GM10248 (cell line): ENCODE results near the gene NTRK3.

Experiments used
- CTCF ChIA-PET: fragments of 300-600 bp; sonication (Branson Sonifier 250); formaldehyde crosslinking; extraction: SDS; loops from one replicate; lab custom pipeline; 2021; ENCODE audit warnings: antibody characterized with exemption; lab: Yijun Ruan, JAX
- POLR2A ChIA-PET: fragments of 350-650 bp; sonication (Branson Sonifier 250); formaldehyde crosslinking; extraction: SDS; loops from one replicate; lab custom pipeline; 2020; ENCODE audit warnings: antibody characterized with exemption; lab: Yijun Ruan, JAX
- DNase-seq: peaks from one replicate; pipeline ENCODE4 v3.0.0; 2012; ENCODE audit errors: extremely low spot score
- TF ChIP-seq, protein P1 (sequence below): IDR thresholded peaks from 2 replicates; pipeline ENCODE4 v1.5.1; 2012; ENCODE audit warnings: mild to moderate bottlenecking, low read depth; ENCODE audit errors: extremely low read depth, missing control alignments, control extremely low read depth

NTRK3 gene

DNA sequence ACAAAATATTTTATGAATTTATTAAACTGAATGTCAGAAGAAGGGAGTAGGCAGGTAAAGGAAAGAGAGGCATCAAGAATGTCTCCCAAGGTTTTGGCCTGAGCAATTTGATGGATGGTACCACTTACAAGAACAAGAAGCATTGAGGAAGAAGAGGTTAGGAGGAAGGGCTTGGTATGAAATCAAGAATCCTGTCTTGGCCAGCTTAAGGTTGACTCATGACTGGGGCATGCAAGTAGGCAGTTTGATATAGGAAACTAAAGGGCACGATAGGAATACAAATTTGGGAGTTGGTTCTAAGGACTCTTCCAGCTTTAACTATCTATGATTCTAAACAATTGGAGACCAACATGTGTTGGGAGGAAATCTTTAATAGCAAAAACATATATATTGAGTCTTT, 79.1 kb downstream of the NTRK3 start:
- POLR2A ChIA-PET: no interaction called here
- TF ChIP-seq, protein P1, sequence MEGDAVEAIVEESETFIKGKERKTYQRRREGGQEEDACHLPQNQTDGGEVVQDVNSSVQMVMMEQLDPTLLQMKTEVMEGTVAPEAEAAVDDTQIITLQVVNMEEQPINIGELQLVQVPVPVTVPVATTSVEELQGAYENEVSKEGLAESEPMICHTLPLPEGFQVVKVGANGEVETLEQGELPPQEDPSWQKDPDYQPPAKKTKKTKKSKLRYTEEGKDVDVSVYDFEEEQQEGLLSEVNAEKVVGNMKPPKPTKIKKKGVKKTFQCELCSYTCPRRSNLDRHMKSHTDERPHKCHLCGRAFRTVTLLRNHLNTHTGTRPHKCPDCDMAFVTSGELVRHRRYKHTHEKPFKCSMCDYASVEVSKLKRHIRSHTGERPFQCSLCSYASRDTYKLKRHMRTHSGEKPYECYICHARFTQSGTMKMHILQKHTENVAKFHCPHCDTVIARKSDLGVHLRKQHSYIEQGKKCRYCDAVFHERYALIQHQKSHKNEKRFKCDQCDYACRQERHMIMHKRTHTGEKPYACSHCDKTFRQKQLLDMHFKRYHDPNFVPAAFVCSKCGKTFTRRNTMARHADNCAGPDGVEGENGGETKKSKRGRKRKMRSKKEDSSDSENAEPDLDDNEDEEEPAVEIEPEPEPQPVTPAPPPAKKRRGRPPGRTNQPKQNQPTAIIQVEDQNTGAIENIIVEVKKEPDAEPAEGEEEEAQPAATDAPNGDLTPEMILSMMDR: no peak
- DNase-seq: no peak
- CTCF ChIA-PET: no interaction called here

- TF ChIP-seq, protein P1: no peak
- ChIA-PET CTCF (no interaction called here), POLR2A (no interaction called here)
- DNase-seq: no peak
These were observed 82.0 kb downstream of the NTRK3 start for GRCh38 chr15:88174571-88174970.

DNA sequence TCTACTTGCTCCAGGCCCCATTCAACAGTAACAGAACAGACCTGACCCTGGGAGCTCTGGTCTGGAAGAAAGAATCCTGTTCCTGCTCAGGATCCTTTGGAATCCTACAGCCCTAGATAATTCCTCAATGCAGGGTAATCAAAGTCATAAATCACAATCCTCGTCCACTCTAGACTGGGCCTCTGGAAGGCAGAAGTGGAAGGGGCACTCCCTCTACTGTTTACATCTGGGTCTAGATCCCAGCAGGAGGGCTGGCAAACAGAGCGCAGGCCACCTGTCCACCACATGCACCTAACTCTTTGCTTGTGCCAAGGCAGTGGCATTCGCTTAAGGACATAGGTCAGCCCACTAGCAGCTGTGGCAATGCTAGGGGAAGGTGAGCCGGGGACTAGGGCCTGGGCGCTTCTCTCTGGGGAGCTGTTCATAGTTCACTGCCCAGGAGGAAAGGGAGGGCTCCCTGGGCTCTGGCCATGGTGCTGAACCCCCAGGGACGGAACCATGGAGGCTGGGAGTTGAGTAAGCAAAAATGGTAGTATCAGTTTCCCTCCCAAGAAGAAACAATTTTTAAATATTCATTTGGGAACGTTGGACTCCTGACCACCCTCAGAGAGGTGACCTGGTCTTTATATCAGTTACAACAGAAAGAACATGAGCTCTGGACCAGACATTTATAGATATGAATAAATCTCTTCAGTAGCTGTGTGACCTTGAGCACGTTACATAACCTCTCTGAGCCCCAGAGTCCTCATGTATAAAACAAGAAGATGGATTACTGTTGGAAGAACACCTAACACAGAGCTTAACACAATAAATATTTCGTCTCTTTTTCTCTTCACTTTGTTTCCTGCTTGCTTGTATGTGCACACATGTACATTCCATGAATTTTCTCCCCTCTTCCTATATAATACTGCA, 90.2 kb downstream of the NTRK3 start:
- TF ChIP-seq, protein P1: no peak
- peak; percentile 24 for DNase-seq
- CTCF ChIA-PET: no interaction called here
- POLR2A ChIA-PET: no interaction called here

DNA sequence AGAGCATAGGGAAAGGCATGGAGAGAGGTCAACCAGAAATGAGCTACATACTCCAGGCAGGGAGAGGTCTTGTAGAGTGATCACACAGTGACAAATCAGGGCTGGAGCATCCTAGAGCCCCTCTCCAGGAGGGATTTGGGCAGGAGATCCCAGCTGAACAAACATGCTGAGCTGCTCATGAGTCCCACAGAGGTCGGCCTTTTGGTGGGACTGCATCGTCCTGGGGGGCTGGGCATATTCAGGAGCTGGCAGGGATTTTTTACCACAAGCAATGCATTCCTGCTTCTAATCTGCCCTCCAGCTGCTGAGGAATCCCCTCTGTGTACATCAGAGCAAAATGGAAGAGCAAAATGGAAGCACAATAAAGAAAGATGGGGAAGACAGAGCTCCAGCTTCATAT, 94.9 kb downstream of the NTRK3 start:
- CTCF ChIA-PET: no interaction called here
- DNase-seq: no peak
- POLR2A ChIA-PET: no interaction called here
- TF ChIP-seq, protein P1: no peak

- TF ChIP-seq, protein P1: no peak
- CTCF ChIA-PET: no interaction called here
- POLR2A ChIA-PET: no interaction called here
- DNase-seq: no peak
These were observed 101.2 kb downstream of the NTRK3 start for GRCh38 chr15:88155310-88155709.

GRCh38 chr15:88152672-88153071, 103.9 kb downstream of the NTRK3 start:
- TF ChIP-seq, protein P1: no peak
- DNase-seq: no peak
- ChIA-PET POLR2A (no interaction called here), CTCF (no interaction called here)

GRCh38 chr15:88147760-88148159, 108.8 kb downstream of the NTRK3 start:
- TF ChIP-seq, protein P1: no peak
- DNase-seq: no peak
- POLR2A ChIA-PET: no interaction called here
- CTCF ChIA-PET: no interaction called here
